Activated T-cell treated with anti-CD3 and anti-CD28 coated beads, Interleukin-2, amount 50 U/mL, for 4 hours (primary cell): ENCODE results near the gene THOP1. TPM values are rescaled to one million over a fixed set of nuclear protein-coding genes. Genes with fewer than 3 reads are reported as not detected.

Experiments used
- ATAC-seq, 2 donors: fragments of 200-7000 bp; cut with Tn5 transposase; one replicate each; pipeline ENCODE4 v1.10.0; 2021
- DNase-seq: peaks from one replicate; pipeline ENCODE4 v3.0.0-alpha.2; 2020
- H3K27me3 Mint-ChIP-seq: one replicate; pipeline ENCODE4 v1.8.0; 2021; ENCODE audit warnings: low read depth, mixed read lengths
- H3K36me3 Mint-ChIP-seq: one replicate; pipeline ENCODE4 v1.8.0; 2022; ENCODE audit warnings: mixed read lengths; ENCODE audit not compliant: insufficient read depth
- H3K4me1 Mint-ChIP-seq: one replicate; pipeline ENCODE4 v1.8.0; 2021; ENCODE audit warnings: low read depth, mixed read lengths
- H3K4me3 Mint-ChIP-seq: one replicate; pipeline ENCODE4 v1.8.0; 2021; ENCODE audit warnings: mild to moderate bottlenecking, moderate library complexity, mixed read lengths
- H3K9me3 Mint-ChIP-seq: one replicate; pipeline ENCODE4 v1.8.0; 2021; ENCODE audit warnings: mixed read lengths
- total RNA-seq, 3 donors: library from RNA; stranded (reverse); gene quantifications; one replicate each; pipeline ENCODE4 v1.2.1, GENCODE V29; 2021

THOP1 gene
- total RNA-seq, 3 donors from 2014 or later: 180 to 212 (median 188) TPM

DNA sequence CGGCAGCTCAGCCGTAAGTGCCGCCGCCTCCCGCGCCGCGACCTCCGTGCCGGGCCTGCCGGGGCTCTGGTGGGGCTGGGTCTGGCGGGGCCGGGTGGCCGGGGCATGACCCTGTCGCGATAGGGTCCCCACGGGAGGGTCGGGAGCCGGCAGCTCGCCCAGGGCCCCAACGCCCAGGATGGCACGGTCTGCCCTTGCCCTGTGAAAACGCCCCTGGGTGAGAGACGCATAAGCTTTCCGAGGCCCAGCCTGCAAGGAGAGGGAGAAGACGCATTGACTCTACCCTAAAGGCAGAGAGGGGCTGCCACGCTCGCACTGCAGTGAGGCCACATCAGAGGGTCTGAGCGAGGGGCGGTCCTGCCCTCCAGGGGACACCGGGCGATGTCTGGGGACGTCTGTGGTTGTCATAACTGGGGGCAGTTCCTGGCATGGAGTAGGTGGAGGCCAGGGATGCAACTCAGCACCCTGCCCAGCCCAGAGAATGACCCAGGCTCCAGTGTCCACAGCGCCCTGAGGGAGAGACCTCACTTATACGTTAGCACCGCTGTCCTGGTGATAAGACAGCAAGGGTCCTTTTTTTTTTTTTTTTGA, 34.9 kb downstream of the THOP1 start:
- peaks cover 6% of the 10 kb centered on the region for H3K4me1 Mint-ChIP-seq
- no peaks in the 10 kb centered on the region for H3K27me3 Mint-ChIP-seq
- DNase-seq (no peak), ATAC-seq (peak in 1 of 2 donors; percentile 4)
- H3K36me3 Mint-ChIP-seq: peaks cover 3% of the 10 kb centered on the region
- peak overlapping the region; percentile 84 for H3K4me3 Mint-ChIP-seq
- no peaks in the 10 kb centered on the region for H3K9me3 Mint-ChIP-seq

DNA sequence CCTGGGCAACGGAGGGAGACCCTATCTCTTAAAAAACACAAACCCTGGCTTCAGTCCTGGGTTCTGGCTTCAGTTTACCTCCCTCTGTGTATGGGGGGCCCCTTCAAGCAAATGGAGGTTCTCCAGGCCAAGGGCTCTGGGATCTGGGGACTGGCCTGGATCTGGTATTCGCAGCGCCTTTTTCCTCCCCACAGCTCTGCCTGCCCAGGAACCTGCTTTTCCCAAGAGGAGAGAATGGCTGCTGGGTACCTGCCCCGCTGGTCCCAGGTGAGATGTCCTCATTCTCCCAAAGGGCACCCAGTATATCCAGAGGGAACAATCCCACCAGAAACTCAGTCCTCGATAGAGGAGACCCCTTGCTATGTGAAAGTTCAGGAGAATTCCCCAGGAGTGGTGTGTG, 37.5 kb downstream of the THOP1 start:
- ATAC-seq (no peak), DNase-seq (no peak)
- peaks cover 3% of the 10 kb centered on the region for H3K4me1 Mint-ChIP-seq
- peaks cover 8% of the 10 kb centered on the region for H3K36me3 Mint-ChIP-seq
- no peaks in the 10 kb centered on the region for H3K27me3 Mint-ChIP-seq
- H3K4me3 Mint-ChIP-seq: no peak overlapping the region
- peaks cover 5% of the 10 kb centered on the region for H3K9me3 Mint-ChIP-seq

DNA sequence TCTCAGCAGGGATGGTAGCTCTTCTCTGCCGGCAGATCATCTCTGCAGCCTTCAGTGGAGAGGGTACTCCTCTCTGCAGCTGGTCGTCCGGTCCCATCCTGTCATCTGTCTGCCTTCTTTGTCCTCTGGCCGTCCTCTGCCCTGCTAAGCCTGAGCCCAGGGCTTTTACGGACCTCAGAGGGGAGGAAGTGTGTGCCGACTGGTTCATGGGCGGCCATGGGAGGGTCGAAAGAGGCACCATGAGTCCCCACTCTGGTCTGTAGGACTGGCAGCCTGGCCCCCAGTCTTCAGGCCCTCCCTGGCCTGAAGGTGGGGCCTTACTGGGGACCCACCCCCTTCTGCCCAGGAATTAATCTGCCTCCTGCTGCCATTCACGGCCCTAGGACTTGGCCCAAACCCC, 38.3 kb downstream of the THOP1 start:
- peaks cover 13% of the 10 kb centered on the region for H3K36me3 Mint-ChIP-seq

DNA sequence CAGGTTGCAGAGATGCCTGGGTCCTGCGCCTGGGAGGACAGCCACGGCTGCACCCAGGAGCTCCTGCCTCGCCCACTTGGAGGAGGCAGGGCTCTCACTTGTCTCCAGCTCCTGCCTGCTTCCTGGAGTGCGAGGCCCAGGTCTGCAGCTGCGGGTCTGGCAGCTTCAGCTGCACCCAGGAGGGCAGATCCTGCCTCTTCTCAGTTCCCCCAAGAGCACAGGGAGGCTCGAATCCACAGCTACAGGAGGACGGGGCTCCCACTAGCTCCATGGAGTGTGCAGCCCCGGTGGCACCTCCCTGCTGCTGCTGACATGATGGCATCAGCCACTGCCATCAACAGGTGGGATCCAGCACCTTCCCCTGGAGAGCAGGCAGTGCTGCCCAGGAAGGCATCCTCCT, 38.8 kb downstream of the THOP1 start:
- Mint-ChIP-seq H3K4me3 (no peak overlapping the region), H3K9me3 (peaks cover 5% of the 10 kb centered on the region), H3K36me3 (peaks cover 13% of the 10 kb centered on the region), H3K27me3 (no peaks in the 10 kb centered on the region), H3K4me1 (peaks cover 3% of the 10 kb centered on the region)
- no peak for DNase-seq
- no peak for ATAC-seq

More for the DNA sequence above, 38.3 kb downstream of the THOP1 start:
- H3K4me3 Mint-ChIP-seq: no peak overlapping the region
- peaks cover 3% of the 10 kb centered on the region for H3K4me1 Mint-ChIP-seq
- DNase-seq (no peak), ATAC-seq (no peak)
- no peaks in the 10 kb centered on the region for H3K27me3 Mint-ChIP-seq
- peaks cover 5% of the 10 kb centered on the region for H3K9me3 Mint-ChIP-seq

DNA sequence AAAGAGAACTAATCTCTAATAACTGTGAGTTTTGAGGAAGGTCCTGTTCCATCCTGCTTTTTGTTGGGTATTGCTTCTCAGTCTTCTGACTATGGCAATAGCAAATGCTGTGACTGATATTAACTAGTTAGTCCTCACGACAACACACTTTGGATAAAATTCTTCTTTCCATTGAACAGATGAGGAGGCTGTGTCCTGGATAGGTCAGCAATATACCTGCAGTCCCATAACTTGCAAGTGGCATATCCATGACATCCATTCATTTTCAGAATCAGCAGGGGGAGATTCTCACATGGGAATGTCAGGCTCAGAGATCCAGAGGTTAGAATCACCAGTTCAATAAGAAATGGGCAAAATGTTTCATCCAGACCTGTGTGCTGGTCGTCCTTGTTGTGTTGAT, 41.7 kb downstream of the THOP1 start:
- Mint-ChIP-seq H3K4me3 (no peak overlapping the region), H3K4me1 (no peaks in the 10 kb centered on the region), H3K36me3 (peaks cover 16% of the 10 kb centered on the region), H3K9me3 (peaks cover 9% of the 10 kb centered on the region), H3K27me3 (no peaks in the 10 kb centered on the region)
- DNase-seq: no peak
- ATAC-seq: no peak

DNA sequence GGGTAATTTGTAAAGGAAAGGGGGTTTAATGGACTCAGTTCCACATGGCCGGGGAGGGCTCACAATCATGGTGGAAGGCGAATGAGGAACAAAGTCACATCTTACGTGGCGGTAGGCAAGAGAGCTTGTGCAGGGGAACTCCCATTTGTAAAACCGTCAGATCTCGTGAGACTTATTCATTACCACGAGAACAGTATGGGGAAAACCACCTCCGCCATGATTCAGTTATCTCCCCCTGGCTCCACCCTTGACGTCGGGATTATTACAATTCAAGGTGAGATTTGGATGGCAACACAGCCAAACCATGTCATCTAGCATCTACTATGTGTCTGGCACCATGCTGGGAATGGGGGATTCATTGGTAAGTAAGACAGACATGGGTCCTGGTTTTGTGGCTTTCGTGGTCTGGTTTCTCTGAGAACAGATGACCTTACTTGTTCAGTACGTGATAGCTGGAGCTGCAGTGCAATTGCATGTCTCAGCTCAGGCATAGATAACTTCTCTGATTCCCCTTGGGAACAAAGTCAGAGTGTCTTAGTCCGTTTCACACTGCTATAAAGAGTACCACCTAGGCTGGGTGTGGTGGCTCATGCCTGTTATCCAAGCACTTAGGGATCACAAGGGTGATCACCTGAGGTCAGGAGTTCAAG, 42.7 kb downstream of the THOP1 start:
- no peaks in the 10 kb centered on the region for H3K4me1 Mint-ChIP-seq
- DNase-seq (no peak), ATAC-seq (no peak)
- H3K36me3 Mint-ChIP-seq: peaks cover 22% of the 10 kb centered on the region
- peaks cover 12% of the 10 kb centered on the region for H3K9me3 Mint-ChIP-seq
- H3K27me3 Mint-ChIP-seq: no peaks in the 10 kb centered on the region
- no peak overlapping the region for H3K4me3 Mint-ChIP-seq

DNA sequence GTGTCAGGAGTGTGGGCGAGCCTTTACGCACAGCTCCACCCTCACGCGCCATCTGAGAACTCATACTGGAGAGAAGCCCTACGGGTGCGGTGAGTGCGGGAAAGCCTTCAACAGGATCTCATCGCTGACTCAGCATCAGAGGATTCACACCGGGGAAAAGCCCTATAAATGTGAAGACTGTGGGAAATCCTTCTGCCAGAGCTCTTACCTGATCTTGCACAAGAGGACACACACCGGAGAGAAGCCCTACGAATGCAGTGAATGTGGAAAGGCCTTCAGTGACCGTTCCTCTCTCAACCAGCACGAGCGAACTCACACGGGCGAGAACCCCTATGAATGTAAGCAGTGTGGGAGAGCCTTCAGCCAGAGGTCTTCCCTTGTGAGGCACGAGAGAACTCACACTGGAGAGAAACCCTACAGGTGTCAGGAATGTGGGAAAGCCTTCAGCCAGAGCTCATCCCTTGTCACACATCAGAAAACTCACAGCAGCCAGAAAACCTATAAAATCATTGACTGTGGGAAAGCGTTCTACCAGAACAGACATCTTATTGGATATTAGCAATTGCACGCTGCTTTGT, 49.1 kb downstream of the THOP1 start:
- ATAC-seq (no peak), DNase-seq (no peak)
- H3K4me3 Mint-ChIP-seq: no peak overlapping the region
- H3K27me3 Mint-ChIP-seq: no peaks in the 10 kb centered on the region
- H3K9me3 Mint-ChIP-seq: peaks cover 25% of the 10 kb centered on the region
- peaks cover 39% of the 10 kb centered on the region for H3K36me3 Mint-ChIP-seq
- H3K4me1 Mint-ChIP-seq: no peaks in the 10 kb centered on the region

DNA sequence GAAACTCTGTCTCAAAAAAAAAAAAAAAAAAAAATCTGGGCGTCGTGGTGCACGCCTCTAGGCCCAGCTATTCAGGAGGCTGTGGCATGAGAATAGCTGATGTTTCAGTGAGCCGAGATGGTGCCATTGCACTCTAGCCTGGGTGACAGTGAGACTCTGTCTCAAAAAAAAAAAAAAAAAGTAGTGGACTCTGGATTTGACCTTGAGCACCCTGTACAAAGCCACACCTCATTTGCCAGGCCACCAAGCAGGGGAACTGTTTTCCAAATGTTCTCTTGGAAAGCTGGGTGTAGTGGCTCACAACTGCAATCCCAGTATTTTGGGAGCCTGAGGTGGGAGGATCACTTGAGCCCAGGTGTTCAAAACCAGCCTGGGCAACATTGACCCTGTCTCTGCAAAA, 52.1 kb downstream of the THOP1 start:
- ATAC-seq: no peak
- Mint-ChIP-seq H3K9me3 (peaks cover 22% of the 10 kb centered on the region), H3K36me3 (peaks cover 36% of the 10 kb centered on the region), H3K4me1 (peaks cover 4% of the 10 kb centered on the region), H3K27me3 (no peaks in the 10 kb centered on the region), H3K4me3 (no peak overlapping the region)
- no peak for DNase-seq

DNA sequence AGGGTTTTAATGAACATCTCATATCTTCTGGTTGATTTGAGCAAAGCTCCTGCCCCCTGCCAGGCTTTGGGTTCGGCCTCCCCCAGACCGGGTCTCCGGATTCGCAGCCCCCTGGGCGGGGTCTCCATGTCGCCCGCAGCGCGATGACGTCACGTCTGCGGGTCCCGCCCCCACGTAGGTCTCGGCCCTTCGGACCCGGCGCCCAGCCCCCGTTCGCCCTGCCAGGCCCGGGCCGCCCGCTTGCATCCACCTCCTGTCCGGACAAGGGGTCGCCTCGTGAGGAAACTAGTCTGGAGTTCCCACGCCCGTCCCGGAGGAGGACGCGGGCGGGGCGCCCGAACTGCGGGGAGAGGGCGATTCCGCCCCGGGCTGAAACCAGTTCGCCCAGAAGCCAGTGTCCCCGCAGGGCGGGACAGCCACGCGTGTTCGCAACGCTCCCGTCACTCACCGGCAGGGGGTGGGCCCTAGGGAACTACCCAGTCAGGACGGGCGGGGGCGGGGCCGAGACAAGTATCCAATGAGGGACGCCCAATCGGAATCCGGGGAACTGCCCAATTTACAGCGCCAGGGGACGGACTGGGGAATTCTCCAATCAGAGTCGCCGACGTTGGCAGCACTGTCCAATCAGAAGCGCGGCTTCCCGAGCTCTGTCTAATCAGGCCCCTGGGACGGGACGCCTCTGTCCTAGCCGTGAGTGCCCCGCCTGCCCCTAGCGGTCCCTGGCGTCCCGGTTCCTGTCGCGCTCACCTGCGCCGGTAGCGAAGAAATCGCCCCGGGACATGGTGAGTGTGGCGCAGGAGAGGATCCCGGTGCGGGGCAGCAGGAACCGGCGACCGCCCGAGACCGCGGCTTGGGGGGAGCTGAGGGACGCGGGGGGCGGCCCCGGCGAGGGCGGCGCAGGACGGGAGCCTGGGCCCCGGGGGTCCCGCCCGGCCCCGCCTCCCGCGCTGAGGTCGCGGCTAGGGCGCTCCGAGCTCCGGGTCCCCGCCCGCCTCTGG, 55.8 kb downstream of the THOP1 start, which contains the start of gene ZNF555:
ZNF555 (plus strand) TSS at position 682 of the 998 bp plus-strand sequence; CDS start at position 780, 98 bp downstream.
- Mint-ChIP-seq H3K27me3 (no peaks in the 10 kb centered on the region), H3K9me3 (peaks cover 8% of the 10 kb centered on the region), H3K4me1 (peaks cover 12% of the 10 kb centered on the region), H3K4me3 (peak within 1 kb of the TSS; percentile 87), H3K36me3 (peaks cover 22% of the 10 kb centered on the region)
- ATAC-seq (peak; percentile 99), DNase-seq (peak; percentile 99)

DNA sequence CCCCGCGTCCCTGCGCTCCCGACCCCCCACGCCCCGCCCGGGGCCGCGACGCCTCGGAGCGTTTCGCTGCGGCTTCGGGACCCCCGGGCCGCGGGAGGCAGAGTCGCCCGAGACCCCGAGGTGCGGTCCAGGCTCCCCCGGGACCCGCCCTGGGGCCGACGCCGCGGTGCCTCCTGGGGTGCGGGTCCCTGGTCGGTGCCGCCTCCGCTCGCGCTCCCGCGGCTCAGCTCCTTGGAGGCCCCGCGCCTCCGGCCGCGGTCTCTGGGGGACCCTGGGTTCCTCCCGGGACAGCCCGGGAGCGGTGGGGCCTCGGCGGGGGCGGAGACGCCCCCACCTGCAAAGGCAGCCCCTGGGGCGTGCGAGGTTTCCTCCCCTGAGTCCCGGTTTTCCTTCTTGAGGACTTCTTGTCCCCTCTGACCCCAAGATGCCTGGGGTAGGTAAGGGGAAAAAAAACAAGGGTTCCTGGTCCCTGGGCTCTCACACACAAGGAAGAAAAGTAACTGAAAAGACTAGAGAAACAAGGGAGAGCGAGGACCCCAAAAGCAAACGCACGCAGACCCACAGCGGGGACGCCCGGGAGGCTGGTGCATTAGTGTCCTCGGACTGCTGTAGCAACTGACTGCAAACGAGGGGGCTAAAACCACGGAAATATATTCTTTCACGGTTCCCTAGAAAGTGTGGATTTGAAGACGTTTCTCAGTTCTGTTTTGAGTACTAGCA, 56.7 kb downstream of the THOP1 start:
- no peak for DNase-seq
- peaks cover 16% of the 10 kb centered on the region for H3K36me3 Mint-ChIP-seq
- H3K4me3 Mint-ChIP-seq: peak overlapping the region; percentile 77
- H3K9me3 Mint-ChIP-seq: no peaks in the 10 kb centered on the region
- ATAC-seq: peak; percentile 21
- H3K27me3 Mint-ChIP-seq: no peaks in the 10 kb centered on the region
- H3K4me1 Mint-ChIP-seq: peaks cover 12% of the 10 kb centered on the region

DNA sequence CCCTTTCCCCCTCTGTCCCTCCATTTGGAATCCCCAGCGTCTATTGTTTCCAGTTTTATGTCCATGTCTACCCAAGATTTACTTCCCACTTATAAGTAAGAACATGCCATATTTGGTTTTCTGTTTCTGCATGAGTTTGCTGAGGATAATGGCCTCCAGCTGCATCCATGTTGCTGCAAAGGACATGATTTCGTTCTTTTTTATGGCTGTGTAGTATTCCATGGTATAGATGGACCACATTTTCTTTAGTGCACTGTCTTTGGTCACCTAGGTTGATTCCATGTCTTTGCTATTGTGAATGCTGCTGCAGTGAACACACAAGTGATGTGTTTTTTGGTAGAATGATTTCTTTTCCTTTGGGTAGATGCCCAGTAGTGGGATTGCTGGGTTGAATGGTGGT, 59.8 kb downstream of the THOP1 start:
- H3K4me1 Mint-ChIP-seq: peaks cover 18% of the 10 kb centered on the region
- H3K4me3 Mint-ChIP-seq: no peak overlapping the region
- ATAC-seq: no peak
- H3K27me3 Mint-ChIP-seq: no peaks in the 10 kb centered on the region
- no peak for DNase-seq
- peaks cover 19% of the 10 kb centered on the region for H3K36me3 Mint-ChIP-seq
- peaks cover 3% of the 10 kb centered on the region for H3K9me3 Mint-ChIP-seq

DNA sequence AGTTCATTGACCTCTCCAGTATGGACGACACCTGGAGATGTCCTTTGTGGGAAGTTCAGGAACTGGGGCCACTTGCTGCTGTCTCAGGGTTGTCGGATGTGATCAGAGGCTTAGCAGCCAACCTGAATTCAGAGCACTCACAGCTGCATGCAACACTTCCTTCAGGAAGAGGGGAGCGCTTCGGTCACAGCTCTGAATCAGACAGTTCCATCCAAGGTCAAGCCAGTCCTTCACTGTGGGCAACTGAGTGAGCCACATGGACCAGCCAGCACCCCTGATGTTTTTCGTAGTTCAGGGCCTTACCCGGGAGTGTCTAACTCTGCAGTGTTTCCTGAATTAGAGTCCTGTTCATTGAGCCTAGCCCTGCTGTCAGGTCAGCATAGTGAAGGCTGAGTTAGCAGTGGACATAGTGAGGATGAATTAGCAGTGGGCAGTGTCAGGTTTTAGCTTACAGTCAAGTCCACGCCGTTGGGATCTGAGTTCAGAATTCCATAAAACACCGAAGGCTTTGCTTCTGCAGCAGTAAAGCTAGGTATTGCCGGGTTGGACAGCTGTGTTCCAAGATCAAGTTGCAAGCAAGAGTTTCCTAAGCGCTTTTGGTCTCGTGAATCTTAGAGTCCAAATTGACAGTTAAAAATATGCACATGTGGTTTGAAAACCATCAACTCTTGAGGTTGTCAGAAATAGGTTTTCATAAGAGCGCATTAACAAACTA, 61.0 kb downstream of the THOP1 start:
- ATAC-seq (no peak), DNase-seq (no peak)
- Mint-ChIP-seq H3K36me3 (peaks cover 28% of the 10 kb centered on the region), H3K4me1 (peaks cover 24% of the 10 kb centered on the region), H3K27me3 (no peaks in the 10 kb centered on the region), H3K9me3 (peaks cover 6% of the 10 kb centered on the region), H3K4me3 (no peak overlapping the region)

DNA sequence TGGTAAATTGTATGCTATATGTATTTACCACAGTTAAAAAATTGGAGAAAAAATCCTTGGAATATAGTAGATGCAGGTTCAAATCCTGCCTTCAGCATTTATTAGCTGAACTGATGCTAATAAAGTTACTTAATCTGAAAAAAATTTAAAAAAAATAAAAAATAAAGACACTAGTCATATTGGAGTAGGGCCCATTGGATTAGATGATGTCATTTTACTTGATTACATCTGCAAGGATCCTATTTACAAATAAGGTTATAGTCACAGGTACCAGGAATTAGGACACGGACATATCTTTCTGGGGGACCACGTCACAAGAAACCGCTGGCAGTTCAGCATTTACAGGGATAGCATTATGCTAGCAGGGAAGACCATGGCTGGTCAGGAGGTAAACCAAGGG, 62.2 kb downstream of the THOP1 start:
- ATAC-seq: no peak
- peaks cover 39% of the 10 kb centered on the region for H3K36me3 Mint-ChIP-seq
- H3K9me3 Mint-ChIP-seq: peaks cover 11% of the 10 kb centered on the region
- H3K4me3 Mint-ChIP-seq: no peak overlapping the region
- no peak for DNase-seq
- H3K27me3 Mint-ChIP-seq: no peaks in the 10 kb centered on the region
- H3K4me1 Mint-ChIP-seq: peaks cover 19% of the 10 kb centered on the region
